Activated effector memory CD4-positive, alpha-beta T cell treated with Interleukin-2 at 50 U/mL for 16 hours (primary cell): ENCODE data around the gene IKZF3.
"Not testable (repeated sequence)": the region's sequence is repeated elsewhere in the genome, so short reads cannot be mapped to it uniquely, and the experiment has no call there.

ENCODE experiments used
- DNase-seq: peaks from one replicate; pipeline ENCODE4 v3.0.0-alpha.2; 2020

The IKZF3 gene

GRCh38 chr17:39863918-39864746 lies at the start of gene IKZF3:
IKZF3 (minus strand) TSS chr17:39864312; CDS start chr17:39864126, 186 bp downstream.
- DNase-seq = peak; percentile 66

- no peak for DNase-seq
Observed at GRCh38 chr17:39908789-39909352, 44.8 kb upstream of the IKZF3 start.

DNA sequence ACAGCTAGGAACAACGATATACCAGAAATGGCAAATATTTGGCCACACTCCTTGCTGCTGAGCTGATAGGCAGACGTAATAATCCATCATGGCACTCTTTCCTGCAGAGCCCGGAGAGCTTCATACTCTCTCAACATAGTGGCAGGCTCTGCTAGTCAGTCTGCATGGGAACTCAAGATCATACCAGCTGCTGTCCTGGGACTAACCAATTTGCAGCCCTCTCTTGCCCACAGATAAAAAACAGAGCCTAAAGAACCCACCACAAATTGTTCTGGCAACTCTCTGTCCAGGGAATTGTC lies 40.8 kb upstream of the IKZF3 start:
- no peak for DNase-seq

GRCh38 chr17:39903158-39903884 lies 39.2 kb upstream of the IKZF3 start:
- no peak for DNase-seq

DNA sequence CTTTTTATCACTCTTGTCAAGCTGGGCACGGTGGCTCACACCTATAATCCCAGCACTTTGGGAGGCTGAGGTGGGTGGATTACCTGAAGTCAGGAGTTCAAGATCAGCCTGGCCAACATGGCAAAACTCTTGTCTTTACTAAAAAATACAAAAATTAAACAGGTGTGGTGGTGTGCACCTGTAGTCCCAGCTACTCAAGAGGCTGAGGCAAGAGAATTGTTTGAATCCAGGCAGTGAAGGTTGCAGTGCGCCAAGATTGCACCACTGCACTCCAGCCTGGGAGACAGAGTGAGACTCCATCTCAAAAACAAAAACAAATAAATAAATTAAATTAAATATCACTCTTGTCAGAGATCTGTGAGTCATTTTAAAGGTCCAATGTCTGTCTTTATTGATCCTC lies 37.9 kb upstream of the IKZF3 start:
- DNase-seq = not testable (repeated sequence)

GRCh38 chr17:39899215-39899614 lies 35.1 kb upstream of the IKZF3 start:
- no peak for DNase-seq

GRCh38 chr17:39898088-39898487 lies 34.0 kb upstream of the IKZF3 start:
- DNase-seq = no peak

- no peak for DNase-seq
Observed at GRCh38 chr17:39894681-39895376, 30.7 kb upstream of the IKZF3 start.

DNA sequence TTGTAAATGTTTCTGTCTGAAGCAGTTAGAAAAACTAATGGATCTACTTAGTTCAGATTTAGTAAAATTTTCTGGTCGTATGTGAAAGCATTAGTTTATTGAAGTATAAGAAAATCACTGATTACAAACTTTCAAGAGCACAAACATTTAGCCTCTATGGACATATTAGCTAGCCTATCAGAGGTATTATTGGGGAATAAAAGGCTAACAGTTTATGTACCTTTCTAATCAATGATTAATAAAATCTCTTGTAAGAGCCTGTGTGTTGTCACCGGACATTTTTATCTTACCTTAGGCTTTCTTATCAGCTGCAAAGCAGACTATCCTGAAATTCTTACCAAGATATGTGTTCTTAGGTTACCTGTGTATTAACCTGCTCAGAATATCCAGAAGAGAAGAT lies 25.1 kb upstream of the IKZF3 start:
- no peak for DNase-seq

DNA sequence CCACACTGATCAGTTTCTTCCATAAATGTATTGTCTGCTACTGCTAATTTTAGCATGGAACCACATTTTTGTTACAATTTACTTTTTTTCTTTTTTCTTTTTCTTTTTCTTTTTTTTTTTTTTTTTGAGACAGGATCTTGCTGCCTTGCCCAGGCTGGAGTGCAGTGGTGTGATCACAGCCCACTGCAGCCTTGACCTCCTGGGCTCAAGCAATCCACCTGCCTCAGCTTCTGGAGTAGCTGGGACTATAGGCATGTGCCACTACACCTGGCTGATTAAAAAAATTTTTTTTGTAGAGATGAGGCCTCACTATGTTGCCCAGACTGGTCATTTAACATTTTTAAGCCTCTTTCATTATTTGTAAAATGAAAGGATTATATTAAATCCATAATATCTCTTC lies 23.0 kb upstream of the IKZF3 start:
- DNase-seq = no peak

- DNase-seq = not testable (repeated sequence)
Observed at GRCh38 chr17:39886102-39886501, 22.0 kb upstream of the IKZF3 start.

GRCh38 chr17:39872751-39873150 lies 8.6 kb upstream of the IKZF3 start:
- no peak for DNase-seq

DNA sequence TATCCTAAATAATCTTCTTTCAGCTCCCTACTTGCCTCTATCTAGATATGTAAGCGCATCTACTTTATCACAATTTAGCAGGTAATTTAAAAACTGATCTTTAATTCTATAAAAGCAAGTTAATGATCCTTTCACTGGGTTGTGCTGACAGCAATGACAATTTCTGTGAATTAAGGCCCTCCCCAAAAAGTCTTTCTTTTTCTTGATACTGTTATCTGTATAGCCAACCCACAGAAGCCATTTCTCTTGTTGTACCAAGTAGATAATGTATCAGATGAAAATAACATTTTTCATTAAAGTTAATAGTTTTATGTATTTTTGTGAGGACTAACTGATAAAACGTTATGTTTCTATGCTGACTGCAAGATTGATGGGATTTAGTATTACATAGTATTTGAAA lies 7.7 kb upstream of the IKZF3 start:
- DNase-seq = no peak

GRCh38 chr17:39870776-39871175 lies 6.7 kb upstream of the IKZF3 start:
- DNase-seq = no peak

DNA sequence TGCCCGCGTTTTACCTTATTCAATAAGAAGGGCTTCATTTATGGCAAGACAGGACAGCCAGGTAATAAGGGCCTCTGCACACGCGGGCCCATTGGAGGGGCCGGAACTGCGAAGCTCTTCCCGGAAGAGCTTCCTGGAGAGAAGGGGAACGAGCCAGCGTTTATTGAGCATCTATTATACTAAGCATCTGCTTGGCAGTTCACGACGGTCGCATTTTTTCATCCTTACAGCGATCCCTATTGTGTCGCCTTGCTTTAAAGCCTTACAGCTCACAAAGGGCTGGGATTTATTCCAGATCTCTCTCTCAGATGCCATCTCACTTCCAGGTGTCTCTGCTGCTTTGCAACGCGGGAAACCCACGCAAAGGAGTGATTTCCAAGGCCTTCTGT lies 4.4 kb upstream of the IKZF3 start:
- DNase-seq = no peak

DNA sequence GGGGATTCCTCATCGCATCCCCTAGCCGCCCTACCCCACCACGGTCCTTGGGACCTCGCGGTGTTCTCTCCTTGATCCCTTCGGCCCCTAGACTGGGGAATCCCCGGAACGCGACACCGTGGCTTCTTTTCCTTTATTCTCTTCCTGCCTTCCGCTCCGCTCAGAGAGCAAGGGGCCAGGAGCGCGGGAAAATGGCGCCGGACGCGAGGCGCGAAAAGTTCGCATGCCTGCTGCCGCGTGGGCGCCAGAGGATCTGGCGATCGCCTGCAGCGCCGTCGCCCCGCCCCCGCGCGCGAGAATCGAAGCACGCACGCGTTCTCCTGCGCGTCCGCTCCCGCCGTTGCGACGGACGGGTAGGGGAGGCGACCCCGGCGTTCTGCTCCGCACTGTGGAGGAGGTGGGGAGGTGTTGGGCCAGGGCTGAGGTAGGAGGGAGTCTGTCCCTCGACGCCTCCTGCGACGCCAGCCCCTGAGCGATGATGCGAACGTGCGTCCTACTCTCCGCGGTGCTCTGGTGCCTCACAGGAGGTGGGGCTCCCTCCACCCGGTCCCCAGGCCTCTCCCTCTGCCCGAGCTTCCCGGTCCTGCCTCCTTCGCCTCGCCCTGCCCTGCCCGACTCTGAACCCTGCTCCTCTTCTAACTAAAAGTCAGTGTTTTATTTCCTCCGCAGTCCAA lies 3.9 kb upstream of the IKZF3 start, which contains the start of gene ZPBP2:
ZPBP2 (plus strand) TSS at position 323 of the 674 bp plus-strand sequence; CDS start at position 476, 153 bp downstream.
- DNase-seq = peak; percentile 47

GRCh38 chr17:39867084-39867879 lies 3.2 kb upstream of the IKZF3 start:
- peak; percentile 37 for DNase-seq

DNA sequence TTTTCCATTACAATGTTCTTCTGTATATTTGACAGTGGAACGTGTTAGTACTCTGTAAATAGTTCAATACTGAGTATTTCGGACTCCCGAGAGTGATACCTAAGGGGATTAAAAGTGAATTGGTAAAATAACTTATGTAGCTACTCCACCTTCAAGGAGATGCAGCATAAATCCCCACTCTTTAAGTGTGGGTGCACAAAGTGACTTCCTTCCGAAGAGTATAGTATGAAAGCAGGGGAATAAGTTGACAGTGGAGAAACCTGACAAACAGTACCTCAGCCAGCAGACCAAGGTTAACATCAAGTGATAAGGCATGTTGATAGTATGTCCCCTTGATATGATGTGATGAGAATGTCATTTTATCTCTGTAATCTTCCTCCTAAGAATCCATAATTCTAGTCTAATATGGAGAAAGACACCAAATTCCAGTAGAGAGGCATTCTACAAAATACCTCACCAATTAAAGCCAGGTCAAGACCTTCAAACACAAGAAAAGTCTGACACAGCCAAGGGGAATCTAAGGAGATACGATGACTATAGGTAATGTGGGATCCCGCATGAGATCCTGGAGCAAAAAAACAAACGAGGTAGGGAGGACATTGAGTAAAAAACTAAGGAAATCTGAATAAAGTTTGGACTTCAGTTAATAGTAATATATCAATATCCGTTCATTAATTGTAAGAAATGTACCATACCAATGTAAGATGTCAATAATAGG lies 2.1 kb upstream of the IKZF3 start:
- no peak for DNase-seq

DNA sequence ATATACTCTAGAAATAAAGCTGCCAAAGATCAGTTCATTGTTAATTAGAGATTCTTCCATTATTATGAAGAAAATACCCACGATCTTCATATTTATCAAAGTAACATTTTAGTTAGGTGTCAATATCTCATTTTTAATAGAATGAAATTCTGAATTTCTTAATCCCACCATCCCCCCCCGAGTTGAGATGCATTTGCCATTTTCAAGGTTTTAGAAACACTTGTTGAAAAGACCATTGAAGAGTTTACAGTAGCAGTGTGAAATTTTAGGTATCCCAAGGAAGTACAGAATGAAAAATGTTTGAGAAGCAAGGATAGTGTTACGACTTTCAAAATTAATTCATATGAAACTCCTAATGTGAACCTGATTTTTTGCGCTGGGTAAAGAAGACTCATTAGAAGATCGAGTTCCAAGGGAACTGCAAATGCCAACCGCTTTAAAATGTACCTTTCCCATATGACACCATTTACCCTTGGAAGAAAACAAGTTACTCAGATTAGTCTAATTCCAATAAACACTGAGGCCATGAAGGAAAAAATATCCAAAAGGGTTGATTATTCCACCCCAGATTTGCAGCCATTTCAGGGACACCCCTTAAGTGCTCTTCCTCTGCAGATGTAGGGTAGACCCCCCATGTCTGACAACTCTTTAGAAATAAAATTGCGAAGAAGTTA lies 731 bp downstream of the IKZF3 start:
- DNase-seq = no peak

DNA sequence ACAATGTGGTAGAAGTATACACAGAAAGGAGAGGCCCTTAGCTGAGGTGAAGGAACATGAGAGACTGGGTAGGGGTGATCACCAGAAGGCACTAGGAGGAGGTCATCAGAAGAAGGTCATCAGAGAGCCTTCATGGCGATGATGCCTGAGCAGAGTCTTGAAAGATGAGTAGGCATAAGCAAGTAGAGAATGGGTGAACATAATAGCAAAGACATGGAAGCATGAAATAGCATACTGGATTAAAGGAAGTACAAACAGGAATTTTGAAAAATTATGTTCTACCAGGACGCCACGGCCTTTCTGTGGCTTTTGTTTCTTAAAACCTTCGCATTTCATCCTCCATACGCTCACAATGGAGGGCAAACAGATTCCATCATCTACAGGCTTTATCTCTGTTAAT lies 2.9 kb downstream of the IKZF3 start:
- no peak for DNase-seq
